ENCODE measurements around the gene HIPK3.
"Not testable (repeated sequence)": the region's sequence is repeated elsewhere in the genome, so short reads cannot be mapped to it uniquely, and the experiment has no call there.

HIPK3 gene

GRCh38 chr11:33259869-33260268 is 2.7 kb downstream of the HIPK3 start:
- no peak for DNase-seq

GRCh38 chr11:33261350-33261749 is 4.2 kb downstream of the HIPK3 start:
- not testable (repeated sequence) for DNase-seq

GRCh38 chr11:33262011-33262645 is 4.9 kb downstream of the HIPK3 start:
- DNase-seq, result no peak

GRCh38 chr11:33263549-33263948 is 6.4 kb downstream of the HIPK3 start:
- no peak for DNase-seq

GRCh38 chr11:33264926-33265325 is 7.7 kb downstream of the HIPK3 start:
- no peak for DNase-seq

GRCh38 chr11:33266393-33267215 is 9.4 kb downstream of the HIPK3 start:
- no peak for DNase-seq

- no peak for DNase-seq
These were observed 11.9 kb downstream of the HIPK3 start for GRCh38 chr11:33268945-33269540.

GRCh38 chr11:33269822-33270221 is 12.6 kb downstream of the HIPK3 start:
- no peak for DNase-seq

- no peak for DNase-seq
These were observed 13.9 kb downstream of the HIPK3 start for GRCh38 chr11:33271059-33271458.

- no peak for DNase-seq
These were observed 15.3 kb downstream of the HIPK3 start for GRCh38 chr11:33272338-33273107.

- no peak for DNase-seq
These were observed 16.5 kb downstream of the HIPK3 start for GRCh38 chr11:33273656-33274055.

GRCh38 chr11:33280411-33280810 is 23.2 kb downstream of the HIPK3 start:
- no peak for DNase-seq

- no peak for DNase-seq
These were observed 24.6 kb downstream of the HIPK3 start for GRCh38 chr11:33281758-33282157.

GRCh38 chr11:33284818-33285217 is 27.6 kb downstream of the HIPK3 start:
- no peak for DNase-seq

- no peak for DNase-seq
These were observed 33.1 kb downstream of the HIPK3 start for GRCh38 chr11:33290319-33290718.

- no peak for DNase-seq
These were observed 34.0 kb downstream of the HIPK3 start for GRCh38 chr11:33291004-33291777.

GRCh38 chr11:33292311-33292710 is 35.1 kb downstream of the HIPK3 start:
- no peak for DNase-seq

- no peak for DNase-seq
These were observed 37.0 kb downstream of the HIPK3 start for GRCh38 chr11:33294224-33294623.

GRCh38 chr11:33294797-33295196 is 37.6 kb downstream of the HIPK3 start:
- no peak for DNase-seq

- DNase-seq, result no peak
These were observed 39.5 kb downstream of the HIPK3 start for GRCh38 chr11:33296695-33297094.

GRCh38 chr11:33303541-33303940 is 46.4 kb downstream of the HIPK3 start:
- peak in 1 of 2 experiments; percentile 19 for DNase-seq

- not testable (repeated sequence) for DNase-seq
These were observed 49.6 kb downstream of the HIPK3 start for GRCh38 chr11:33306821-33307220.

All from cerebellar nuclear complex (tissue), 1 donor.